ENCODE data around the gene VEGFC. TPM values are rescaled to one million over a fixed set of nuclear protein-coding genes. Genes with fewer than 3 reads are reported as not detected.

Gene VEGFC
- total and polyA plus RNA-seq, 2 experiments from 2014 or later: 3.5 to 4.9 TPM

- Histone ChIP-seq H3K4me1 (ENCODE audit: low read depth) (no peaks in the 10 kb centered on the region), H3K9me3 (ENCODE audit: low read depth) (no peaks in the 10 kb centered on the region)
Observed at GRCh38 chr4:176755613-176756012, 37.1 kb downstream of the VEGFC start.

GRCh38 chr4:176755001-176755400, 37.7 kb downstream of the VEGFC start:
- no peak for TF ChIP-seq CTCF (IDR thresholded peaks at IDR 0.05; ENCODE audit: low read depth, low read length)
- Histone ChIP-seq H3K27me3 (no peaks in the 10 kb centered on the region), H3K4me1 (ENCODE audit: low read depth) (no peaks in the 10 kb centered on the region), H3K9me3 (ENCODE audit: low read depth) (no peaks in the 10 kb centered on the region), H3K4me3 (no peak overlapping the region), H3K36me3 (no peaks in the 10 kb centered on the region), H3K27ac (no peak overlapping the region)
- DNase-seq (ENCODE audit: low read depth in 1 of 2, low spot score in 1 of 2): no peak

More at GRCh38 chr4:176755613-176756012, 37.1 kb downstream of the VEGFC start:
- no peak for DNase-seq (ENCODE audit: low read depth in 1 of 2, low spot score in 1 of 2)
- Histone ChIP-seq H3K27ac (no peak overlapping the region), H3K27me3 (no peaks in the 10 kb centered on the region), H3K4me3 (no peak overlapping the region), H3K36me3 (no peaks in the 10 kb centered on the region)
- TF ChIP-seq CTCF (IDR thresholded peaks at IDR 0.05; ENCODE audit: low read depth, low read length): no peak

GRCh38 chr4:176753049-176753448, 39.7 kb downstream of the VEGFC start:
- Histone ChIP-seq H3K9me3 (ENCODE audit: low read depth) (no peaks in the 10 kb centered on the region), H3K27ac (no peak overlapping the region), H3K4me1 (ENCODE audit: low read depth) (no peaks in the 10 kb centered on the region), H3K4me3 (no peak overlapping the region), H3K36me3 (no peaks in the 10 kb centered on the region), H3K27me3 (no peaks in the 10 kb centered on the region)
- DNase-seq (ENCODE audit: low read depth in 1 of 2, low spot score in 1 of 2): peak; percentile 7 to 72
- TF ChIP-seq CTCF (IDR thresholded peaks at IDR 0.05; ENCODE audit: low read depth, low read length): no peak

- no peak overlapping the region for H3K4me3 ChIP-seq
- H3K4me1 ChIP-seq (ENCODE audit: low read depth): no peaks in the 10 kb centered on the region
- no peak overlapping the region for H3K27ac ChIP-seq
- H3K27me3 ChIP-seq: no peaks in the 10 kb centered on the region
- DNase-seq (ENCODE audit: low read depth in 1 of 2, low spot score in 1 of 2): no peak
- no peak for TF ChIP-seq CTCF (IDR thresholded peaks at IDR 0.05; ENCODE audit: low read depth, low read length)
- H3K36me3 ChIP-seq: no peaks in the 10 kb centered on the region
- H3K9me3 ChIP-seq (ENCODE audit: low read depth): no peaks in the 10 kb centered on the region
Observed at GRCh38 chr4:176752191-176752749, 40.5 kb downstream of the VEGFC start.

GRCh38 chr4:176751061-176751460, 41.7 kb downstream of the VEGFC start:
- Histone ChIP-seq H3K9me3 (ENCODE audit: low read depth) (no peaks in the 10 kb centered on the region), H3K4me1 (ENCODE audit: low read depth) (no peaks in the 10 kb centered on the region), H3K4me3 (no peak overlapping the region), H3K27ac (no peak overlapping the region), H3K27me3 (no peaks in the 10 kb centered on the region), H3K36me3 (no peaks in the 10 kb centered on the region)
- no peak for DNase-seq (ENCODE audit: low read depth in 1 of 2, low spot score in 1 of 2)
- no peak for TF ChIP-seq CTCF (IDR thresholded peaks at IDR 0.05; ENCODE audit: low read depth, low read length)

Measured in cardiac muscle cell (in vitro differentiated cells and primary cell).